SK-N-SH (cell line): Measurements from ENCODE around the gene NAPA. TPM values are rescaled to one million over a fixed set of nuclear protein-coding genes. Genes with fewer than 3 reads are reported as not detected.

Experiments
- CTCF ChIA-PET: fragments of 300-600, 350-600 bp; formaldehyde crosslinking; extraction: SDS; loops from one replicate; lab custom pipeline; 2021; lab: Yijun Ruan, JAX
- POLR2A ChIA-PET: fragments of 350-600 bp; sonication (Branson Sonifier 250); formaldehyde crosslinking; extraction: SDS; loops from one replicate; lab custom pipeline; 2020; ENCODE audit warnings: antibody characterized with exemption, inconsistent platforms; lab: Yijun Ruan, JAX
- DNase-seq: peaks from one replicate; pipeline ENCODE4 v3.0.0; 2012
- H2AFZ ChIP-seq: fragments of 200-600 bp; sonication (generic); 2 replicates; pipeline ENCODE4 v1.8.1; 2016; ENCODE audit warnings: antibody characterized with exemption, mild to moderate bottlenecking, low read depth
- H3F3A ChIP-seq: fragments of 200-600 bp; sonication (generic); replicated peaks from 2 replicates; pipeline ENCODE3; 2016; ENCODE audit warnings: antibody characterized with exemption, mild to moderate bottlenecking; ENCODE audit not compliant: insufficient read depth
- H3K27ac ChIP-seq, 2 experiments: fragments of 200-500 bp in 1 of 2; fragments of 200-600 bp in 1 of 2; sonication (Bioruptor generic) in 1 of 2; sonication (generic), shearing (Covaris generic) in 1 of 2; 2 replicates each; pipeline versions ENCODE4 v1.5.1 to v1.6.1; 2014 to 2016; ENCODE audit warnings: low read depth in 2 of 2, inconsistent platforms in 1 of 2, low read length in 1 of 2, mild to moderate bottlenecking in 1 of 2, mixed read lengths in 1 of 2
- H3K27me3 ChIP-seq: fragments of 200-600 bp; sonication (generic), shearing (Covaris generic); 2 replicates; pipeline ENCODE4 v1.6.1; 2016; ENCODE audit warnings: mixed run types; ENCODE audit not compliant: insufficient read depth
- H3K36me3 ChIP-seq, 2 experiments: fragments of 200-500 bp in 1 of 2; fragments of 200-600 bp in 1 of 2; sonication (Bioruptor generic) in 1 of 2; sonication (generic) in 1 of 2; replicated peaks in 1 of 2; 2 replicates each; pipeline versions ENCODE3 to v1.5.1; 2014 to 2016; ENCODE audit warnings: low read length in 1 of 2, mild to moderate bottlenecking in 1 of 2; ENCODE audit not compliant: insufficient read depth in 2 of 2, control insufficient read depth in 1 of 2
- H3K4me1 ChIP-seq, 2 experiments: fragments of 200-500 bp in 1 of 2; fragments of 200-600 bp in 1 of 2; sonication (Bioruptor generic) in 1 of 2; sonication (generic), shearing (Covaris generic) in 1 of 2; 2 replicates each; pipeline versions ENCODE4 v1.5.1 to v1.6.1; 2014 to 2016; ENCODE audit warnings: low read depth in 1 of 2, low read length in 1 of 2, mixed run types in 1 of 2; ENCODE audit not compliant: insufficient read depth in 2 of 2, control insufficient read depth in 1 of 2
- H3K4me2 ChIP-seq: fragments of 200-600 bp; sonication (generic), shearing (Covaris generic); 2 replicates; pipeline ENCODE4 v1.6.1; 2017; ENCODE audit warnings: mixed run types
- H3K4me3 ChIP-seq, 2 experiments: fragments of 200-500 bp in 1 of 2; fragments of 200-600 bp in 1 of 2; sonication (Bioruptor generic) in 1 of 2; sonication (generic), shearing (Covaris generic) in 1 of 2; 2 replicates each; pipeline versions ENCODE4 v1.5.1 to v1.8.1; 2014 to 2016; ENCODE audit warnings: low read depth in 2 of 2, inconsistent platforms in 1 of 2, low read length in 1 of 2, mild to moderate bottlenecking in 1 of 2, mixed read lengths in 1 of 2, moderate library complexity in 1 of 2
- H3K79me2 ChIP-seq: fragments of 200-600 bp; sonication (generic); 2 replicates; pipeline ENCODE4 v1.8.1; 2017; ENCODE audit warnings: mild to moderate bottlenecking; ENCODE audit not compliant: insufficient read depth
- H3K9ac ChIP-seq: fragments of 200-600 bp; sonication (generic); 2 replicates; pipeline ENCODE4 v1.6.1; 2017; ENCODE audit warnings: mixed run types
- H3K9me2 ChIP-seq: fragments of 200-600 bp; sonication (generic); 2 replicates; pipeline ENCODE4 v1.6.1; 2017; ENCODE audit warnings: mixed run types
- H3K9me3 ChIP-seq: fragments of 200-600 bp; sonication (generic); 2 replicates; pipeline ENCODE4 v1.6.1; 2017; ENCODE audit warnings: mixed run types, mild to moderate bottlenecking, moderate library complexity
- H4K20me1 ChIP-seq: fragments of 200-600 bp; sonication (generic); 2 replicates; pipeline ENCODE4 v1.6.1; 2017; ENCODE audit warnings: mild to moderate bottlenecking, mixed run types; ENCODE audit not compliant: insufficient read depth
- ELF1 ChIP-seq: IDR thresholded peaks from 2 replicates; pipeline ENCODE4 v1.4.0; 2012
- EP300 ChIP-seq, 2 experiments: IDR thresholded peaks; 2 replicates each; pipeline versions ENCODE4 v1.4.0 to v1.6.1; 2012; ENCODE audit warnings: borderline replicate concordance in 1 of 2, low read depth in 1 of 2, low read length in 1 of 2
- EZH2phosphoT487 ChIP-seq: fragments of 200-600 bp; sonication (generic); IDR thresholded peaks from 2 replicates; pipeline ENCODE4 v1.6.1; 2017; ENCODE audit warnings: low read depth, mixed run types, mild to moderate bottlenecking, antibody characterized with exemption, moderate library complexity, borderline replicate concordance
- FOXJ3 ChIP-seq: sonication (generic); formaldehyde crosslinking; IDR thresholded peaks from 2 replicates; pipeline ENCODE4 v1.5.1; 2020; ENCODE audit warnings: mild to moderate bottlenecking, missing genetic modification reagents
- FOXM1 ChIP-seq: IDR thresholded peaks from 2 replicates; pipeline ENCODE4 v1.4.0; 2012; ENCODE audit warnings: low read depth, mild to moderate bottlenecking
- NFIC ChIP-seq: IDR thresholded peaks from 2 replicates; pipeline ENCODE4 v1.4.0; 2012; ENCODE audit warnings: borderline replicate concordance
- RAD21 ChIP-seq: IDR thresholded peaks from 2 replicates; pipeline ENCODE4 v1.6.1; 2012; ENCODE audit warnings: mild to moderate bottlenecking, low read length
- RCOR1 ChIP-seq: fragments of 150-350 bp; IDR thresholded peaks from 2 replicates; pipeline ENCODE4 v1.6.1; 2017; ENCODE audit warnings: antibody characterized with exemption, low read length
- TAF1 ChIP-seq: IDR thresholded peaks from 2 replicates; pipeline ENCODE4 v1.6.1; 2012; ENCODE audit warnings: low read depth, mild to moderate bottlenecking, low read length, moderate library complexity, borderline replicate concordance
- TEAD4 ChIP-seq: IDR thresholded peaks from 2 replicates; pipeline ENCODE4 v1.4.0; 2012; ENCODE audit warnings: mild to moderate bottlenecking, borderline replicate concordance; ENCODE audit not compliant: insufficient read depth
- YY1 ChIP-seq: IDR thresholded peaks from 2 replicates; pipeline ENCODE4 v1.4.0; 2012; ENCODE audit warnings: low read depth, mild to moderate bottlenecking
- WGBS: methylation state at CpG from one replicate; pipeline ENCODE4 v1.1.6; 2017; ENCODE audit warnings: low lambda C conversion rate; 5-methylcytosine and 5-hydroxymethylcytosine counted together
- polyA plus RNA-seq, 3 experiments: library from polyadenylated mRNA; depleted of rRNA; stranded (reverse); fragments of >200 nt; gene quantifications; 2 replicates each; pipeline ENCODE4 v1.2.3, GENCODE V29; 2012
- TF ChIP-seq, protein P1 (sequence below): IDR thresholded peaks from 2 replicates; pipeline ENCODE4 v1.6.1; 2012; ENCODE audit warnings: mild to moderate bottlenecking, low read depth, low read length, moderate library complexity
- TF ChIP-seq, protein P2 (sequence below): IDR thresholded peaks from 2 replicates; pipeline ENCODE4 v1.4.0; 2012; ENCODE audit warnings: low read depth
- TF ChIP-seq, protein P3 (sequence below): fragments of 150-350 bp; IDR thresholded peaks from 2 replicates; pipeline ENCODE4 v1.6.1; 2016; ENCODE audit warnings: mild to moderate bottlenecking, low read depth, low read length
- TF ChIP-seq, protein P4 (sequence below): IDR thresholded peaks from 2 replicates; pipeline ENCODE4 v1.4.0; 2012; ENCODE audit warnings: low read depth, borderline replicate concordance
- TF ChIP-seq, protein P5 (sequence below): fragments of 200-600 bp; sonication (generic); IDR thresholded peaks from 2 replicates; pipeline ENCODE4 v1.6.1; 2017; ENCODE audit warnings: antibody characterized with exemption, mild to moderate bottlenecking, moderate library complexity

Gene NAPA
- polyA plus RNA-seq, 1 of the 3 experiments (the other 2 are of a cell fraction) = 84.1 TPM

DNA sequence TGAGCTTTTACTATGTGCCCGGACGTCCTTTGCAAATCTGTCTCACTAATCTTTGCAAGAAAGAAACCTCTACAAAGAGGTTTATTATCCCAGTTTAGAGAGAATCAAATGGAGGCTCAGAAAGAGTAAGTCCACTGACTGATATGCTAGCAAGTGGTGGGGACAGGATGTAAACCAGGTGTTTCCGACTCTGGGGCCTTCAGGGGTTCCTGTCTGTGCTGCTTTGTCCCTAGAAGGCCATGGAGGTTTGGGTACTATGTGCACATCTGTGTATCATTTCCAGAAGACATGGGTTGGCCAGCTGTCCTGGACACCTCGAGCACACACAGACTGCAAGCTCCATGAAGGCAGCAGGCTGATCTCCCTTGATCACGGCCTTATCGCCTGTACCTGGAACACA lies 29.7 kb downstream of the NAPA start:
- H3K9me2 ChIP-seq = no peaks in the 10 kb centered on the region
- peaks cover 16% of the 10 kb centered on the region for H3F3A ChIP-seq
- H3K9me3 ChIP-seq = no peaks in the 10 kb centered on the region
- peaks cover 5 to 12% of the 10 kb centered on the region in 2 experiments for H3K36me3 ChIP-seq
- ChIA-PET POLR2A (interaction anchor here (0.7 to 2.3 kb wide), 2 partner anchors 8 to 46 kb away, joined by 4 to 17 read pairs; no protein-coding TSS in a partner anchor), CTCF (interaction anchor here (1.0 to 3.2 kb wide), 6 partner anchors 9 to 213 kb away, joined by 3 to 52 read pairs (median 28); partner anchors contain the start of genes NAPA and SLC8A2)
- no peak for DNase-seq
- H2AFZ ChIP-seq = no peak overlapping the region
- peaks cover 0 to 12% of the 10 kb centered on the region in 2 experiments; a peak in 1 of 4 replicates for H3K4me1 ChIP-seq
- H4K20me1 ChIP-seq = no peaks in the 10 kb centered on the region
- H3K4me2 ChIP-seq = no peak overlapping the region
- no peak overlapping the region for H3K9ac ChIP-seq
- H3K79me2 ChIP-seq = no peaks in the 10 kb centered on the region
- H3K27me3 ChIP-seq = no peaks in the 10 kb centered on the region
- no peak for TF ChIP-seq EP300 (IDR thresholded peaks at IDR 0.05; ENCODE audit: borderline replicate concordance in 1 of 2, low read depth in 1 of 2, low read length in 1 of 2)
- TF ChIP-seq, protein P1, sequence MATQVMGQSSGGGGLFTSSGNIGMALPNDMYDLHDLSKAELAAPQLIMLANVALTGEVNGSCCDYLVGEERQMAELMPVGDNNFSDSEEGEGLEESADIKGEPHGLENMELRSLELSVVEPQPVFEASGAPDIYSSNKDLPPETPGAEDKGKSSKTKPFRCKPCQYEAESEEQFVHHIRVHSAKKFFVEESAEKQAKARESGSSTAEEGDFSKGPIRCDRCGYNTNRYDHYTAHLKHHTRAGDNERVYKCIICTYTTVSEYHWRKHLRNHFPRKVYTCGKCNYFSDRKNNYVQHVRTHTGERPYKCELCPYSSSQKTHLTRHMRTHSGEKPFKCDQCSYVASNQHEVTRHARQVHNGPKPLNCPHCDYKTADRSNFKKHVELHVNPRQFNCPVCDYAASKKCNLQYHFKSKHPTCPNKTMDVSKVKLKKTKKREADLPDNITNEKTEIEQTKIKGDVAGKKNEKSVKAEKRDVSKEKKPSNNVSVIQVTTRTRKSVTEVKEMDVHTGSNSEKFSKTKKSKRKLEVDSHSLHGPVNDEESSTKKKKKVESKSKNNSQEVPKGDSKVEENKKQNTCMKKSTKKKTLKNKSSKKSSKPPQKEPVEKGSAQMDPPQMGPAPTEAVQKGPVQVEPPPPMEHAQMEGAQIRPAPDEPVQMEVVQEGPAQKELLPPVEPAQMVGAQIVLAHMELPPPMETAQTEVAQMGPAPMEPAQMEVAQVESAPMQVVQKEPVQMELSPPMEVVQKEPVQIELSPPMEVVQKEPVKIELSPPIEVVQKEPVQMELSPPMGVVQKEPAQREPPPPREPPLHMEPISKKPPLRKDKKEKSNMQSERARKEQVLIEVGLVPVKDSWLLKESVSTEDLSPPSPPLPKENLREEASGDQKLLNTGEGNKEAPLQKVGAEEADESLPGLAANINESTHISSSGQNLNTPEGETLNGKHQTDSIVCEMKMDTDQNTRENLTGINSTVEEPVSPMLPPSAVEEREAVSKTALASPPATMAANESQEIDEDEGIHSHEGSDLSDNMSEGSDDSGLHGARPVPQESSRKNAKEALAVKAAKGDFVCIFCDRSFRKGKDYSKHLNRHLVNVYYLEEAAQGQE = no peak
- TF ChIP-seq FOXM1 = no peak
- no peak for TF ChIP-seq TEAD4
- TF ChIP-seq ELF1 = no peak
- TF ChIP-seq, protein P2, sequence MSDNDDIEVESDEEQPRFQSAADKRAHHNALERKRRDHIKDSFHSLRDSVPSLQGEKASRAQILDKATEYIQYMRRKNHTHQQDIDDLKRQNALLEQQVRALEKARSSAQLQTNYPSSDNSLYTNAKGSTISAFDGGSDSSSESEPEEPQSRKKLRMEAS = no peak
- TF ChIP-seq TAF1 = no peak
- no peak overlapping the region for H3K27ac ChIP-seq
- 97% methylated on average over 6 of the region's 6 CpGs for WGBS
- H3K4me3 ChIP-seq = no peak overlapping the region; a peak in 1 of 4 replicates

DNA sequence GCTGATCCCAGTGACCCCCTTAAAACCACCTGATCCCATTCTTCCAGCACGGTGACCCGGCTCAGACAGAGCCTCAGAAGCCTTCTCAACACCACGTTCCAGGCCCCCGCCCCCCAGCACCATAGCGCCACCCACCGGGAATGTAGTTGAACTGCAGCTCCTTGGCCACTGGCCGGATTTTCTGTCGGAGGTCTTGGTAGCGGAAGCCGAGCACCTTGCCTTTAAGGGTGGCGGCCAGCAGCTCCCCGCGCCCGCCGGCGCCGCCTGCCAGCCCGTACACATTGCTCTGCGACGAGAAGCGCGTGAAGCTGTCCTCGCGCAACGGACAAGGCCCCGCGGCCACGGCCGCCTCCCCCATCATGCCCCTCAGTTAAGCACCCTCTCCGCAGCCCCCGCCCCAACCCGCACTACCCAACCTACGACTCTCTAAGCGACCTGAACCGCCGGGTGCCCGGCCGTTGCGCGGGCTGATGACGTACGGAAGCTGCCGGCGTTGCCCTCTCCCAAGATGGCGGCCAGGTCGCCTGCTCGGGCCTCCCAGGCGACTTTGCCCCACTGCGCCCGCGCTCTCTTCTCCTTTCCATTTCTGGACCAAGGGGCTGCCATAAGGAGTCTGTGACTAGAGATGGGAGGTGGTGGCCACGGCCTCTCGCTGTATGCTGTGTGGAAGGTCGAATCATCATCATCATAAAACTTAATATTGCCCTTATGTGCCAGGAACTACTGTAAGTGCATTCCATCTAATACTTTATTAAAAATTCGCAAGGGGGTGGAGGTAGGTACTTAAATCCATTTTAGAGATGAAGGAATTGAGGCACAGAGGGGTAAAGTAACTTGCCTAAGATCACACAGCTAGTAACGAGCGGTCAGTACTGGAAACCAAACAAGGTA lies 30.8 kb downstream of the NAPA start, which contains the start of gene KPTN:
TSS of gene KPTN (minus strand) at position 420 of the 891 bp plus-strand sequence. CDS start at position 361, 59 bp downstream.
- peak within 1 kb of the TSS; percentile 88 for H3K9ac ChIP-seq
- no peaks in the 10 kb centered on the region for H3K9me2 ChIP-seq
- no peaks in the 10 kb centered on the region for H4K20me1 ChIP-seq
- peak within 1 kb of the TSS; percentile 86 for H3K4me2 ChIP-seq
- peak within 1 kb of the TSS; percentile 81 to 89 for H3K27ac ChIP-seq
- H3K9me3 ChIP-seq = no peaks in the 10 kb centered on the region
- no peaks in the 10 kb centered on the region for H3K27me3 ChIP-seq
- DNase-seq = peak; percentile 98
- CTCF ChIA-PET = interaction anchor here (0.5 to 3.2 kb wide), 33 partner anchors 11 to 1557 kb away, joined by 3 to 52 read pairs (median 4); partner anchors contain the start of genes DHX34, NAPA and SLC8A2
- 3% methylated on average over 53 of the region's 57 CpGs for WGBS
- peaks cover 5 to 8% of the 10 kb centered on the region in 2 experiments for H3K36me3 ChIP-seq
- peak within 1 kb of the TSS; percentile 61 to 76 for H3K4me3 ChIP-seq
- peaks cover 0 to 12% of the 10 kb centered on the region in 2 experiments; a peak in 1 of 4 replicates for H3K4me1 ChIP-seq
- H3F3A ChIP-seq = peaks cover 16% of the 10 kb centered on the region
- peak within 1 kb of the TSS; percentile 97 for H2AFZ ChIP-seq
- no peaks in the 10 kb centered on the region for H3K79me2 ChIP-seq
- POLR2A ChIA-PET = interaction anchor here (0.7 to 2.3 kb wide), 10 partner anchors 9 to 45 kb away, joined by 4 to 17 read pairs (median 8); partner anchors contain the start of gene SLC8A2
- TF ChIP-seq RCOR1 (peak; percentile 70), TAF1 (peak; percentile 76), NFIC (no peak), EZH2phosphoT487 (no peak), FOXJ3 (CRISPR knock-in tag) (no peak), ELF1 (peak; percentile 25; the same call in 1 of the 2 replicates), RAD21 (peak; percentile 69), YY1 (peak; percentile 99)
- TF ChIP-seq, protein P3, sequence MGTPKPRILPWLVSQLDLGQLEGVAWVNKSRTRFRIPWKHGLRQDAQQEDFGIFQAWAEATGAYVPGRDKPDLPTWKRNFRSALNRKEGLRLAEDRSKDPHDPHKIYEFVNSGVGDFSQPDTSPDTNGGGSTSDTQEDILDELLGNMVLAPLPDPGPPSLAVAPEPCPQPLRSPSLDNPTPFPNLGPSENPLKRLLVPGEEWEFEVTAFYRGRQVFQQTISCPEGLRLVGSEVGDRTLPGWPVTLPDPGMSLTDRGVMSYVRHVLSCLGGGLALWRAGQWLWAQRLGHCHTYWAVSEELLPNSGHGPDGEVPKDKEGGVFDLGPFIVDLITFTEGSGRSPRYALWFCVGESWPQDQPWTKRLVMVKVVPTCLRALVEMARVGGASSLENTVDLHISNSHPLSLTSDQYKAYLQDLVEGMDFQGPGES = no peak
- TF ChIP-seq, protein P4, sequence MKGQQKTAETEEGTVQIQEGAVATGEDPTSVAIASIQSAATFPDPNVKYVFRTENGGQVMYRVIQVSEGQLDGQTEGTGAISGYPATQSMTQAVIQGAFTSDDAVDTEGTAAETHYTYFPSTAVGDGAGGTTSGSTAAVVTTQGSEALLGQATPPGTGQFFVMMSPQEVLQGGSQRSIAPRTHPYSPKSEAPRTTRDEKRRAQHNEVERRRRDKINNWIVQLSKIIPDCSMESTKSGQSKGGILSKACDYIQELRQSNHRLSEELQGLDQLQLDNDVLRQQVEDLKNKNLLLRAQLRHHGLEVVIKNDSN = no peak
- TF ChIP-seq, protein P5, sequence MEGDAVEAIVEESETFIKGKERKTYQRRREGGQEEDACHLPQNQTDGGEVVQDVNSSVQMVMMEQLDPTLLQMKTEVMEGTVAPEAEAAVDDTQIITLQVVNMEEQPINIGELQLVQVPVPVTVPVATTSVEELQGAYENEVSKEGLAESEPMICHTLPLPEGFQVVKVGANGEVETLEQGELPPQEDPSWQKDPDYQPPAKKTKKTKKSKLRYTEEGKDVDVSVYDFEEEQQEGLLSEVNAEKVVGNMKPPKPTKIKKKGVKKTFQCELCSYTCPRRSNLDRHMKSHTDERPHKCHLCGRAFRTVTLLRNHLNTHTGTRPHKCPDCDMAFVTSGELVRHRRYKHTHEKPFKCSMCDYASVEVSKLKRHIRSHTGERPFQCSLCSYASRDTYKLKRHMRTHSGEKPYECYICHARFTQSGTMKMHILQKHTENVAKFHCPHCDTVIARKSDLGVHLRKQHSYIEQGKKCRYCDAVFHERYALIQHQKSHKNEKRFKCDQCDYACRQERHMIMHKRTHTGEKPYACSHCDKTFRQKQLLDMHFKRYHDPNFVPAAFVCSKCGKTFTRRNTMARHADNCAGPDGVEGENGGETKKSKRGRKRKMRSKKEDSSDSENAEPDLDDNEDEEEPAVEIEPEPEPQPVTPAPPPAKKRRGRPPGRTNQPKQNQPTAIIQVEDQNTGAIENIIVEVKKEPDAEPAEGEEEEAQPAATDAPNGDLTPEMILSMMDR = peak; percentile 98
